ENCODE data around the gene B4GALT5. TPM values are rescaled to one million over a fixed set of nuclear protein-coding genes. Genes with fewer than 3 reads are reported as not detected.
"Not testable (repeated sequence)": the region's sequence is repeated elsewhere in the genome, so short reads cannot be mapped to it uniquely, and the experiment has no call there.

The B4GALT5 gene
- total RNA-seq, 1 donor from 2014 or later, result 33.1 TPM

DNA sequence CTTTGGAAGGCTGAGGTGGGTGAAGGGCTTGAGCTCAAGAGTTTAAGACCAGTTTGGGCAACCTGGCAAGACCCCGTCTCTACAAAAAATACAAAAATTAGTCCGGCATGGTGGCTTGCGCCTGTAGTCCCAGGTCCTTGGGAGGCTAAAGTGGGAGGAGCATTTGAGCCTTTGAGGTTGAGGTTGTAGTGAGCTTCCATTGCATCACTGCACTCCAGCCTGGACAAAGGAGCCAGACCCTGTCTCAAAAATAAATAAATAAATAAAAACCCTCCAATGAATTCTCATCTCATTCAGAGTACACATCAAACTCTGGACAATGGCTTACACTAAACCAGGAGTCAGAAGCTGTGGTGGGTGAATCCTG is 31.8 kb downstream of the B4GALT5 start:
- no peak for DNase-seq (ENCODE audit: low read depth in 2 of 2)

DNA sequence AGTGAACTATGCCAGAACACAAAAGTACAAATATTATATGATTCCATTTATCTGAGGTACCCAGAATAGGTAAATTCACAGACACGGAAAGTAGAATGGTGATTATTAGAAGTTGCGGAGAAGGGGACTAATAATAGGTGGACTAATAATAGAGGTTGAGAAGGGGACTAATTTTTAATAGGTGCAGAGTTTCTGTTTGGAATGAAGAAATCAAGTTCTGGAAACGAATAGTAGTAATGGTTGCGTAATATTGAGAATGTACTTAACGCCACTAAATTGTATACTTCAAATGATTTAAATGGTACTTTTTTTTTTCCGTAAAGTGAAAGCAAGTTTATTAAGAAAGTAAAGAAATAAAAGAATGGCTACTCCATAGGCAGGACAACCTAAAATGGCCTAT is 33.2 kb downstream of the B4GALT5 start:
- DNase-seq (ENCODE audit: low read depth in 2 of 2), result no peak

DNA sequence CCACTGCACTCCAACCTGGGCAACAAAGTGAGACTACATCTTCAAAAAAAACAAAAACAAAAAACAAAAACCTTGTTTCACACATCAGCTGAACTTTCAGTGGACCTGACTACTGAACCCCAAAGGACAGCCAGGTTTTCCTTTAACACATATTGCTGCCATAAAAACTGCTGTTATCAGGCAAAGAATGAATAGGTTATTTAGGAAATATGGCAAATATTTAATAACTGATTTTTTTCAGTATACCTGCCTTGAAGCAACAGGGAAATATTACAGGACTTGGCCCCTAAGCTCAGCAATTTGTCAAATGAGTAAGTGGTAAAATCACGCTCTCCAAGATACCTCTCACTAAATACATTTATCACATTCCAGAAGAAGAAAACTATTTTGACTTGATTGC is 34.0 kb downstream of the B4GALT5 start:
- no peak for DNase-seq (ENCODE audit: low read depth in 2 of 2)

DNA sequence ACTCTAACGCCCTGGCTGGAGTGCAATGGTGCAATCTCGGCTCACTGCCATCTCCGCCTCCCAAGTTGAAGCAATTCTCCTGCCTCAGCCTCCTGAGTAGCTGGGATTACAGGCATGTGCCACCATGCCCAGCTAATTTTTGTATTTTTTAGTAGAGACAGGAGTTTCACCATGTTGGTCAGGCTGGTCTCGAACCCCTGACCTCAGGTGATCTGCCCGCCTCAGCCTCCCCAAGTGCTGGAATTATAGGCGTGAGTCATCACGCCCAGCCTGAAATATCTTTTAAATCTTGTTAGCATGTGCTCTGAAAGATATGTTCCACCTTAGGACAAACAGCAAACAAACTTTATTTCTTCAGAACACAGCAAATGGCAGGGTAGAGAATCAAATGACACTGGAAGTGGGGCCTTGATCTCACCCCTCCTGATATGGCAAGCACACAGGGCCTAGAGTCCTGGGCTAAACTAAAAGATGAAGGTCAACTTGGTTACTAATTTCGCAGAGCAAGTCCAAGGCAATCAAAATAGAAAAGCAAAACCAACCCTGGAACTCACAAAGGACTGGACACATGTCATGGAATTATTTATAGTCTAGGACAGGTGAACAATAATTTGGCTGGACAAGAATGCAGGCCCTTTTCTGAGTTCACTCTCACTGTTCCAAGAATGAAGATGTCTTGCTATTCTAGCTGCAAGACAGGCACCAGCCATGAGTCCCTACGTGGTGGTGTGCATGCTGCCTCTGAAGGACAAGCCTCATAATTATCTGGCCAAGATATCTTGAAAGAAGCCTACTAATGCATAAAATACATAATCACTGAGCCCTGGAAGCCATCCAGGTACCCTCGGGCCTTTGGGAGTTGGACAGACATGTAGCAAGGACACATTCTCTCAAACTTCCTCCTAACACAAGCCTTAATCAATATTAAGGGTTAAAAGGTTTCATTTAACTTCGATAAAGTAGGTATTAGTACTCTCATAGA is 35.6 kb downstream of the B4GALT5 start:
- DNase-seq (ENCODE audit: low read depth in 2 of 2), result no peak

DNA sequence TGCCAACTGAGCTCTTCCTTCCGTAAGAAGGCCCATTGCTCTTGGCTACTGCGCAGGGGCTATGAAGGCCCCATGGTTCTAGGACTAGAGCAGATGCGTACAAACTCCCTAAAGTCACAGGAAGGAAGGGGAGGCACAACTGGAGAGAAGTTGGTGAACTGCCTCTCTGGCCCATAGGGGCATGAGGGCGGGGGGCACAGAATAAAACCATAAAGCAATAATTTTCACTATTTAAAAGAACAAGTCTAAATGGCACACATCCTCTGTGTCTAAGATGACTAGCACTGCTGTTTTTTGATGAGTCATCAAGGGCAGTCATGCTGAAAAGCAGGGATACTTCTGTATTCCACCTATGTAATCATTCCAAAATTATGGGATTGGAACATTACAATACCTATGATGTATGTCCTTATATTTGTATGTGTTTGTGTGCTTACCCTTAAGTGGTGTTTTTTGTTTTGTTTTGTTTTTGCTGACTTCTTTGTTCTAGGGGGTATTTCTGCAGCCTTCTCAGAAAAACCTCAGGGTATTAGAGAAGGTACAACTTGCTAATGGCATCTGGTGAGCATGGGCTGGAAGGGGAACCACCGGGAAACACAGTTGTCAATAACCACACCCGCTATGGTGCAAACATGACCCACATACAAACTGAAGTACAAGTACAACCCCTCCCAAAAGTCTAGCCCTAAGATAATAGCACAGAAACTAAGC is 36.9 kb downstream of the B4GALT5 start:
- DNase-seq (ENCODE audit: low read depth in 2 of 2), result peak in 1 of 2 donors; percentile 53

DNA sequence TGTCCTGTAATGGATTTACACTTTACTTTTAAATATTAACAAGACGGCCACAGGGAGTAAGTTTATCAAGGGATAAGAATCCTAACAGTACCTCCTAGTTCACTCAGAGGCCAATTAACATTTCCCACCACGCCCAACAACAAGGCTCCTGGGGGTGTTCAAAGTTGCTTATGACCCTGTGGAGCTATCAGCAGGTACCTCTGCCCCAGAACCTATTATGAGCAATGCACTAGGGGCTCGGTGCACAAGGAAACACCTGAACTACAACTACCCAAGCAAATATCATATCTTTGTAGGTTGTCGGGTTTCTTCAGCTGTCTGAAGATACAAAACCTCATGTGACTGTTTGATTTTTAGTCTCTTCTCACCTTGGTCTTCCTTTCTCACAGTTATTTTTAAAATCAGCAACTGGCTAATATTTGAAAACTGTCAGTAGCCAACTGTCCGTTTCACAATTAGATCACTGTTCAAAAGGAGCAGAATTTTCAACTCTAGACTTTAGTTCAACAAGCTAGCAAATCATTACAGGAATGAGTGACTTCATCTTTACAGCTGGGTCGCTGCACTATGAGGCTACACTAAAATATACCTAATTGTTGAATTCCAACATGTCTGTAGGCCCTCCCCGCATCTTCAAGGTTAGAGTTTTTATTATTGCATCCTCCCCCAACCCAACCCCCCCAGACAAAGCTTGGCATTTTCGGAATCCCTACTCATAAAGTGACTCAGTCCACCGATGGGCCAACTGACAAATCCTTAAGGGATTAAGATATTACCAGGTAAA is 38.1 kb downstream of the B4GALT5 start:
- no peak for DNase-seq (ENCODE audit: low read depth in 2 of 2)

DNA sequence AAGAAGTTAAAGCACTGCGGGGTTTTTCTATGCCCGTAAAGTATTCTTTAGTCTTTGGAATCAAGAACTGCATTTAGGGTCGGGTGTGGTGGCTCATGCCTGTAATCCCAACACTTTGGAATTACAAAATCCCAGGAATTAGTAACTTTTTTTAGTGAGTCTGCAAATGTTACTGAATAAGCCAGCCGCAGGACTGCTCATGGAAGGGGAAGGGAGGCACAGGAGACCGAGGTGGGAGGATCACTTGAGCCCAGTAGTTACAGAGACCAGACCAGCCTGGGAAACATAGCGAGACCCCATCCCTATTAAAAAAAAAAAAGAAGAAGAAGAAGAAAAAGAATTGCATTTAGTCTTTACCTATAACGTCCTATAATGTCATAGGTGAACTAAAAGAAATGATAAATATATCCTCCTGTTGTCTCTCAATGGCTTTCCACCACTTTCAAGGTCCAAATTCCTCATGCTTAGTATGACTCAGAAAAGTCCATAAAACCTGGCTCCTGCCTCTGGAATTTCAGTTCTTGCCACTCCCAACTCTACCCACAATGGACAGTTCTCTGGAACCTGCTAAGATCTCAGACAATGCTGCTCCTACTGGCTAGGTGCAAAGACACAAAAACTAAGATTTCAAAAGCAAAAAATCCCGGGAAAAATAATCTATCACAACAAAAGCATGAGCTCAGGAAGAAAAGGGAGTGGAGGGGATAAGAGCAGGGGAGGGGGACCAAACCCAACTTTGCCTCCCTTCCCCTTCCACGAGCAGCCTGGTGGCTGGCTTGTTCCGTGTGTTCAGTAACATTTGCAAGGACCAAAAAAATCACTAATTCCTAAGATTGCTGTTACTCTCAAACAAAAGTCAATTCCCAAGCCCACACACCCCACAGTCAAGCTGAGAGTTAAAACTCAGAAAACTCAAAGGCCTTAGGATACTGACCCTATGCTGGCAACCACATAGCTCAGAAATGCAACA is 39.0 kb downstream of the B4GALT5 start:
- no peak for DNase-seq (ENCODE audit: low read depth in 2 of 2)

DNA sequence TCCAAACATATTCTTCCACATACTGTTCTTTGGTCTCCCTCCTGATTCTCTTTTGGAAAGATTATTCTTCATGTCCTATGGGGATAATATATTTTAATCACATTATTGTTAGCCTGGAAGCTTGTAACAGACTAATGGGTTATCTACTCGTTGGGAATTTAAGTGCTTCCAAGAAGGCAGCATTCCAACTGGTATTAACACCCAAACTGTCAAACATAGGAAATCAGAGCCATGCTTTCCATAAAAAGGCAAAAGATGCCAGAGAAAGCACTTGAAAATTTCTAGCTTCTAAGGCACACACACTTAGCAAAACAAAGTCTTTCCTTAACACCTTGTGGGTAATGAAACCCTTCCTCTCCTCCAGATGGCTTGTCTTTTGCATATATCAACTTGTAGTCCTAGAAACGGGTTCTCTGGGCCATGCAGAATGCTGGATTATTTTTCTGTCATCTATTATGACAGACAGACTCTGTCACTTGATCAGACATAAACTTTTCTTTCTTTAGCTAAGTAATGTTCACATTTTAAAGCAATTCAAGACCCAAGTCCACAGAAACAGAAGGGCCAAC is 41.5 kb downstream of the B4GALT5 start:
- no peak for DNase-seq (ENCODE audit: low read depth in 2 of 2)

DNA sequence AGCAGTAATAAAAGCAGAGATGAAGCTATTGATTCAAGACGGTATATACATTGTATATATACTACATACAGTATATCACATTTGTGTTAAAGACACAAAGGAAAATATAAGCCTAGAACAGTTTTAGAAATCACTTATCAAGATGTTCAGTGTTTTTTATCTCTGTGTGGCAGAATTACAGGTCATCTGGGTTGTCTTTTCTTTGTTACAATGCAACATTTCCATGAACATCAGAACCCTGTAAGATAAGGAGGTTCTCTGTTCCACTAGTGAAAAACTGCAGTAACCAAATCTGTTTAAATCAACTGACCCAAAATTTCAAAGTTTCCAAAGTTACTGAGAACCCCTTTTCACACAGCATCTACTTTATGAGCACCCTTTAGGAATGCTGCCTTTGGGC is 42.2 kb downstream of the B4GALT5 start:
- no peak for DNase-seq (ENCODE audit: low read depth in 2 of 2)

DNA sequence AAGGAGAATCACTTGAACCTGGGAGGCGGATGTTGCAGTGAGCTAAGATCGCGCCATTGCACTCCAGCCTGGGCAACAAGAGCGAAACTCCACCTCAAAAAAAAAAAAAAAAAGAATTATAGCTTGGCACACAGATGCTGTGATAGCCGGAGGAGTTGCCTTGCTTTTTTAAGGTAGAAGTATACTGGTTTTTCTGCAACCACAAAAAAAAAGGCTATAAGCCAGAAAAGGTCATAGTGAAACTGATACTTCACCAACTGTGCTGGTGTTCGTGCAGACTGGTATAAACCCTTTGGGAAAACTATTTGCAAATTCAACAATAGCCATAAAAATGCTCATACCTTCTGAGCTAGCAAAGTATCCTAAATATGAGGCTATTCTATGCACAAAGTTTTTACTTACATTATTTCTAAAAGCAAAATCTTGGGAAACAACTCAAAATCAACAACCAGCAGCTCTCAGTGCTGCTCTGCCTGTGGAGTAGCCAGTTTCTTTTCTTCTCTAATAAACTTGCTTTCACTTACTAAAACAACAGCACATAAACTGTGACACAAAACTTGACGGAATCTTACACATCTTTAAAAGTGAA is 44.0 kb downstream of the B4GALT5 start:
- no peak for DNase-seq (ENCODE audit: low read depth in 2 of 2)

DNA sequence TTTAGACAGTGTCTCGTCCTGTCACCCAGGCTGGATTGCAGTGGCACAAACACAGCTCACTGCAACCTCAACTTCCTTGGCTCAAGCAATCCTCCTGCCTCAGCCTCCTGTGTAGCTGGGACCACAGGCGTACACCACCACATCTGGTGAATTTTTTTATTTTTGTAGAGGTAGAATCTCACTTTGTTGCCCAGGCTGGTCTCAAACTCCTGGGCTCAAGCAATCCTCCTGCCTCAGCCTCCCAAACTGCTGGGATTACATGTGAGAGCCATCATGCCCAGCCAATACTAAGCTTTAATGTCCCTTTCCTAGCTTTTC is 44.8 kb downstream of the B4GALT5 start:
- not testable (repeated sequence) for DNase-seq (ENCODE audit: low read depth in 2 of 2)

DNA sequence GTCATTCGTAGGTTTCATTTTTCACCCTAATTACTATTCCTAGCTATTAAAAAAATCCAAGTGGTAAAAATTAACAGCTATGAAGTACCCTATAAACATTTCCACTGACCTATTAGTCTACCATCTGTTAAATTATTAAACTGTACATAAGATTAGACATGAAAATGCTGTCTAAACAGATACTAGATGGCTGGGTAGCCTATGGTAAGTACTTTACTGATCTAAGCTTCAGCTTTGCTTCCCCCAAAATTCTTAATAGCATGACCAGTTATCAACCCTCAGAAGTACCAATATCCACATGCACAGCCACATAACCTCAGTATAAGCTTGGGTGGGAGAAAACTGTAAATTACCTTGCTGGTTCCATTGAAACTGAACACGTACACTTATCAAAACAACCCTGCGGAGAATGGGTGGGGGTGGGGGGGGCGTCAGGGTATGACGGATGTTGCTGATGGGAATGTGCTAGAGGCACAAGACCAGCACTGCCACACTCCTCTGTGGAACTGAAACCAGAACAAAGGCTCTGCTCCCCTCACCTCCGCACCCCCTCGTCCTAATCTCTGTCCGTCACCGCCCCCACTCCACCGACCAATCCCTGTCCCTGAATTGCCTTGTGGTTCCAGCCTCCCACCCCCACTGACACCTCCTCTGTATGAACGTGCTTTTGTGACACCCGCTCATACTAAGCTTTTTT is 45.3 kb downstream of the B4GALT5 start:
- DNase-seq (ENCODE audit: low read depth in 2 of 2), result peak in 1 of 2 donors; percentile 25

DNA sequence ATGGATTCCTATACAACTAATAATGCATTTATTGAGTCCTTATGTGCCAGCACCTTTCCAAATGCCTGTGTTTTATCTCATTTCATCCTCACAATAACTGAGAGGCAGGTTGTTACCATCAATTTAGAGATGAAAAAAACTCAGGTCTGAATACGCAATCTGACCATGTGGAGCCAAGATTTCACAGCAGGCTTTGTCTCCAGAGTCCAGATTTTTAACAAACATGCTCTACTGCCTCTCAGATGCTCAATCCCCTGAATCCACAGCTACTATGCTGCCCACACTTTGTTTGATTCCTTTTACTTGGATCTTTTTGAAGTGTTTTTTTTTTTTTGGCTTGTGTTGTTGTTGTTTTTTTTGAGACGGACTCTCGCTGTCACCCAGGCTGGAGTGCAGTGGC is 46.8 kb downstream of the B4GALT5 start:
- DNase-seq (ENCODE audit: low read depth in 2 of 2), result no peak

DNA sequence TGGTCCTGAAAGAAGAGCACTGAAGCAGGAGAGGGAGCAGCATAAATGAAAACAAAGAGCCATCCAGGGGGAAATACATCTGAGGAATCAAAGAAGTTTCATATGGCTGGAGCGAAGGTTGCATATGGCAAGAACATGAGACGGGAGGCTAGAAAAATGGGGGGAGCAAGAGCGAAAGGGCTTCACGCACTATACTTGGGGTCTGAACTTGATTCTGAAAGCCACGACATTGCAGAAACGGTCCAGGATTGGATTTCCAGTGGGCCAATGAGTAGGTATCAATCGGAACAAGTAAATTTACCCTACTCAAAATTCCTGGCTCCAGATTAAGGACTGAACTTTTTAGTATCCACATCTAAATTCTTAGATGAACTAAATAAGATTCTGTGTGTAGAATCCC is 47.9 kb downstream of the B4GALT5 start:
- DNase-seq (ENCODE audit: low read depth in 2 of 2), result no peak

DNA sequence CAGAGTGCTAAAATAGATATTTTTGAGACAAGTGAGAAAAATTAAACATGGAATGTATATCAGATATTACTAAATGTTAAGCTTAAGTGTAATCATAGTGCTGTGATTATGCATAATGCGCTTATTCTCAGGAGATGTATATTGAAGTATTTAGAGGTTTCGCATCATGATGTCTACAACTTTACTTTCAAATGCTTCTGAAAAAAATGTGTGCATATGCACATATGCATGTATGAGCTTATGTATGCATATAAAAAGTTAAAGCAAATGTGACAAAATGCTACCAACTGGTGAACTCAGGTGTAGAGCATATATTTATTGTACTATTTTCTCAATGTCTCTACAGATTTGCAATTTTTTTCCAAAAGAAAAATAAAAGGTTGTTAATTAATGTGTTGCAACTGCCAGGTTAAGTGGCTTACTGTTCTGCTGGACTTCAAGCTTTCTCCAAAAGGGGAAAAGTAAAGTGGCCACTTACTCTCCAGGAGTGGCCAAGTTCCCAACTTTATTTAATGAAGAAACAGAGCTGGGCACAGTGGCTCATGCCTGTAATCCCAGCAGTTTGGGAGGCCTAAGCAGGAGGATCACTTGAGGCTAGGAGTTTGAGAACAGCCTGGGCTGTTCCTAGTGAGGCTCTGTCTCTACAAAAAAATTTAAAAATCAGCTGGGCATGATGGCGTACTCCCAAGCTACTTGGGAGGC is 48.9 kb downstream of the B4GALT5 start:
- DNase-seq (ENCODE audit: low read depth in 2 of 2), result no peak

DNA sequence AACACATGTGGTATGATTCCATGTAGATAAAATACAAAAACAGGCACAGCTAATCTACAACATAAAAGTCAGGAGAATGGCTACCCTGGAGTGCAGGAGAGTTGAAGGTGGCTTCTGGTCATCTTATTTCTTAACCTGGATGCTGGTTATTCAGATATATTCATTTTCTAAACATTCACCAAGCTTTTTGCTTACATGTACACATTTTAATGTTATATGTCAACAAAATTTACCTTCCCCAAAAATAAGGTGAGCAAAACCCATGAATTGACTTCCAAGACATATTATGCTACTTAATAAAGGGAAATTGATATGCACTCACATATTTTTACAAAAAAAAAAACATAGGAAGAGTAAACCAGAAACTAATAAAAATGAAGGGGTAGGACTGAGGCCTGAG is 50.6 kb downstream of the B4GALT5 start:
- DNase-seq (ENCODE audit: low read depth in 2 of 2), result no peak

DNA sequence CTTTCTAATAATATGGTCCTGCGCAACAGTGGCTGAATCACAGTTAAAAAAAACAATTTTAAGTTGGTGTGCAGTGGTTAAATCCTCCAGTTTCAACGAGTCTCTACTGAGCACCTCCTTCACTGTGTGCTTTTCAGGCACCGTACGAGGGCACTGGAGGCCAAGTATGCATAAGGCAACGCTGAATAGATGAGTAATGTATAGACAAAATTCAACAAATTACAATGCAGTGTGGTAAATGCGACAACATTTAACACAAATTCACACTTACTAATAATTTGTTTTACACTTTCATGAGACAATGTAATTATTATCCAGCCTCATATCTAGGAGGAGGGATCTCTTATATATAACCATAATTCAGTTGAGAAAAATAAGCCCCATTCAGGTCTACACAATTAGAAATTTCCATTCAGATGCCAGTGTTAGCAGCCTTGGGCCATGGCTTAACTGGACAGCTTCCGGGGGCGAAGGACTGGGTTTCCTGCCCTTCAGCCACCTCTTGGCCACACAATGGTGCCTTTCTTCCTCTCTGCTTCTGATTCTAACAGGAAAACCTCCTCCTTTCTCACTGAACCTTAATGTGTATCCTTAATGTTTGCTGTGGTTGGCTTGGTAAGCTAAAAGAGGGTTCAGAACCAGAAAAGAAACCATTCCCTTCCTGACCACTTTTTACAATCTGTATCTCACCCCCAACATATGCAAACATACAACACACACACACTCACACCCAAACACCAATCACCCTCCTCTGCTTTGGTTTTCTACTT is 51.9 kb downstream of the B4GALT5 start:
- peak in 1 of 2 donors; percentile 35 for DNase-seq (ENCODE audit: low read depth in 2 of 2)

DNA sequence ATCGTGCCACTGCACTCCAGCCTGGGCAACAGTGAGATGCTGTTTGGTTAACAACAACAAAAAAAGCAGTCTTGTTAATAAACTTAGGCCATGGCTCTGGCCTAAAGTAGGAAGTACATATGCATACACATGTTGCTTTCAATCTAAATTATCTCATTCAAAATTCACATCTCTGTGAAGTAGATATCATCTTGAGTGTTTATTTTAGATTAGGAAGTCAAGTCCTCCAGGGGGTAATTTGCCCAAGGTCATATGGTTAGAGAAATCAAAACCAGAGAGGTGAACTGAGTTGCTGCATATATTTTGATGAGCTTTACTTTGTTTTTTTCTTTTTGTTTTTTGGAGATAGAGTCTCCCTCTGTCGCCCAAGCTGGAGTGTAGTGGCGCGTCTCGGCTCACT is 52.8 kb downstream of the B4GALT5 start:
- DNase-seq (ENCODE audit: low read depth in 2 of 2), result no peak
